ENCODE measurements around the gene SLC12A5.
"Not testable (repeated sequence)": the region's sequence is repeated elsewhere in the genome, so short reads cannot be mapped to it uniquely, and the experiment has no call there.

Gene SLC12A5

GRCh38 chr20:45993197-45993951 lies 35.6 kb upstream of the SLC12A5 start:
- DNase-seq (ENCODE audit: insufficient read length, low spot score) (no peak), FAIRE-seq (no peak)
- TF ChIP-seq, protein P1, sequence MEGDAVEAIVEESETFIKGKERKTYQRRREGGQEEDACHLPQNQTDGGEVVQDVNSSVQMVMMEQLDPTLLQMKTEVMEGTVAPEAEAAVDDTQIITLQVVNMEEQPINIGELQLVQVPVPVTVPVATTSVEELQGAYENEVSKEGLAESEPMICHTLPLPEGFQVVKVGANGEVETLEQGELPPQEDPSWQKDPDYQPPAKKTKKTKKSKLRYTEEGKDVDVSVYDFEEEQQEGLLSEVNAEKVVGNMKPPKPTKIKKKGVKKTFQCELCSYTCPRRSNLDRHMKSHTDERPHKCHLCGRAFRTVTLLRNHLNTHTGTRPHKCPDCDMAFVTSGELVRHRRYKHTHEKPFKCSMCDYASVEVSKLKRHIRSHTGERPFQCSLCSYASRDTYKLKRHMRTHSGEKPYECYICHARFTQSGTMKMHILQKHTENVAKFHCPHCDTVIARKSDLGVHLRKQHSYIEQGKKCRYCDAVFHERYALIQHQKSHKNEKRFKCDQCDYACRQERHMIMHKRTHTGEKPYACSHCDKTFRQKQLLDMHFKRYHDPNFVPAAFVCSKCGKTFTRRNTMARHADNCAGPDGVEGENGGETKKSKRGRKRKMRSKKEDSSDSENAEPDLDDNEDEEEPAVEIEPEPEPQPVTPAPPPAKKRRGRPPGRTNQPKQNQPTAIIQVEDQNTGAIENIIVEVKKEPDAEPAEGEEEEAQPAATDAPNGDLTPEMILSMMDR (IDR thresholded peaks at IDR 0.05; ENCODE audit: insufficient read depth, missing control alignments), result no peak

- TF ChIP-seq, protein P1 (IDR thresholded peaks at IDR 0.05; ENCODE audit: insufficient read depth, missing control alignments), result no peak
- DNase-seq (ENCODE audit: insufficient read length, low spot score) (no peak), FAIRE-seq (no peak)
Observed at GRCh38 chr20:45994761-45995493, 34.1 kb upstream of the SLC12A5 start.

- DNase-seq (ENCODE audit: insufficient read length, low spot score); FAIRE-seq: not testable (repeated sequence)
Observed at GRCh38 chr20:45995495-45996097, 33.4 kb upstream of the SLC12A5 start.

DNA sequence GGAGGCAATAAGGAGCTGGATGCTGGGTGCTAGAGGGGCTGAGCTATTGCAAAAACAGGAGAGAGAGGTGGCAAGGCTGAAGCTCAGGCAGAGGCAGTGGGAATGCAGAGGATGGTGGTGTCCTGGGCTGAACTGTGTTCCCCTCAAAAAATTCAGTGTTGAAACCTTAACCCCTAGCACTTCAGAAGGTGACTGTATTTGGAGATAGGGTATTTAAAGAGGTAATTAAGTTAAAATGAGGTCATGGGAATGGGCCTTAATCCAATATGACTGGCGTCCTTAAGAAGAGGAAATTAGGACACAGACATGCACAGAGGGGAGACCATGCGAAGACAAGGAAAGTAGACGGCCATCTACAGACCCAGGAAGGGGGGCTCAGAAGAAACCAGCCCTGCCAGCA lies 31.8 kb upstream of the SLC12A5 start:
- FAIRE-seq (no peak), DNase-seq (ENCODE audit: insufficient read length, low spot score) (no peak)
- TF ChIP-seq, protein P1 (IDR thresholded peaks at IDR 0.05; ENCODE audit: insufficient read depth, missing control alignments), result no peak

DNA sequence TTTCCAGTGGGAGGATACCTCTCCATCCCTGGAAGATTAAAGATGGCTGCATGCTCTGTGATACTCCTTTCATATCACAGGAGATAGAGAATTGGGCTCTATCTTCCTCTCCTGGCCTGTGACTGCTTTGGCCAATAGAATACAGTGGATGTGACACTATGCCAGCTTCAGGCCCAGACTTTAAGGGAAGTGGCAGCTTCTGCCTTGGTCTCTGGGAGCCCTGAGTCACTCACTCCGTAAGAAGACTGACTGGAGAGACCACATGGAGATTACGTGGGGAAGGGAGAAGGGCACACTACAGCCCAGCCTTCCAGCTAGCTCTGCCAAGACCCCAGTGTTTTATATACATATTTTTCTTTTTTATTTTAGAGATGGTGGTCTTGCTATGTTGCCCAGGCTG lies 30.7 kb upstream of the SLC12A5 start:
- FAIRE-seq, result no peak
- no peak for DNase-seq (ENCODE audit: insufficient read length, low spot score)
- TF ChIP-seq, protein P1 (IDR thresholded peaks at IDR 0.05; ENCODE audit: insufficient read depth, missing control alignments), result no peak

- DNase-seq (ENCODE audit: insufficient read length, low spot score) (no peak), FAIRE-seq (no peak)
- TF ChIP-seq, protein P1 (IDR thresholded peaks at IDR 0.05; ENCODE audit: insufficient read depth, missing control alignments), result no peak
Observed at GRCh38 chr20:45998761-45999160, 30.3 kb upstream of the SLC12A5 start.

GRCh38 chr20:45999557-46000261 lies 29.3 kb upstream of the SLC12A5 start:
- no peak for DNase-seq (ENCODE audit: insufficient read length, low spot score)
- no peak for FAIRE-seq
- TF ChIP-seq, protein P1 (IDR thresholded peaks at IDR 0.05; ENCODE audit: insufficient read depth, missing control alignments), result no peak

All from D721Med (cell line).